MM.1S (cell line): Measurements from ENCODE around the gene ATE1.
"Not testable (repeated sequence)": the region's sequence is repeated elsewhere in the genome, so short reads cannot be mapped to it uniquely, and the experiment has no call there.

ENCODE experiments used
- DNase-seq: peaks from one replicate; pipeline ENCODE4 v3.0.0-alpha.2; 2015
- H2AFZ ChIP-seq: fragments of 300-600 bp; sonication (generic); 2 replicates; pipeline ENCODE4 v1.6.0; 2016; ENCODE audit warnings: antibody characterized with exemption, low read length
- H3F3A ChIP-seq: fragments of 300-600 bp; sonication (generic); 2 replicates; pipeline ENCODE4 v1.6.1; 2016; ENCODE audit warnings: mild to moderate bottlenecking, antibody characterized with exemption, low read length, moderate library complexity, mixed read lengths; ENCODE audit not compliant: insufficient read depth
- H3K27ac ChIP-seq: fragments of 300-600 bp; sonication (generic); 2 replicates; pipeline ENCODE4 v1.5.1; 2016; ENCODE audit warnings: mild to moderate bottlenecking, low read length
- H3K27me3 ChIP-seq: fragments of 300-600 bp; sonication (generic); replicated peaks from 2 replicates; pipeline ENCODE4 v1.6.0; 2016; ENCODE audit warnings: low read length; ENCODE audit not compliant: insufficient read depth
- H3K36me3 ChIP-seq: fragments of 300-600 bp; sonication (generic); replicated peaks from 2 replicates; pipeline ENCODE4 v1.6.1; 2016; ENCODE audit warnings: mild to moderate bottlenecking, low read length, mixed read lengths; ENCODE audit not compliant: insufficient read depth
- H3K4me1 ChIP-seq: fragments of 300-600 bp; sonication (generic); 2 replicates; pipeline ENCODE4 v1.6.1; 2016; ENCODE audit warnings: low read length, mixed read lengths
- H3K4me2 ChIP-seq: fragments of 300-600 bp; sonication (generic); 2 replicates; pipeline ENCODE4 v1.6.0; 2016; ENCODE audit warnings: low read depth, low read length
- H3K4me3 ChIP-seq: fragments of 300-600 bp; sonication (generic); 2 replicates; pipeline ENCODE4 v1.5.1; 2016; ENCODE audit warnings: low read length, mixed read lengths
- H3K79me2 ChIP-seq: fragments of 300-600 bp; sonication (generic); 2 replicates; pipeline ENCODE4 v1.6.1; 2016; ENCODE audit warnings: mixed run types, low read length, mixed read lengths
- H3K9ac ChIP-seq: fragments of 300-600 bp; sonication (generic); 2 replicates; pipeline ENCODE4 v1.6.1; 2016; ENCODE audit warnings: low read length, mixed read lengths
- H3K9me2 ChIP-seq: fragments of 300-600 bp; sonication (generic); replicated peaks from 2 replicates; pipeline ENCODE4 v1.6.1; 2016; ENCODE audit warnings: mild to moderate bottlenecking, low read length, mixed read lengths; ENCODE audit not compliant: insufficient read depth
- H3K9me3 ChIP-seq: fragments of 300-600 bp; sonication (generic); replicated peaks from 2 replicates; pipeline ENCODE4 v1.6.1; 2016; ENCODE audit warnings: mild to moderate bottlenecking, low read length, mixed read lengths; ENCODE audit not compliant: insufficient read depth
- H4K20me1 ChIP-seq: fragments of 300-600 bp; sonication (generic); 2 replicates; pipeline ENCODE4 v1.6.1; 2016; ENCODE audit warnings: mild to moderate bottlenecking, low read length, moderate library complexity, mixed read lengths; ENCODE audit not compliant: insufficient read depth
- EZH2 ChIP-seq: fragments of 300-600 bp; sonication (generic); optimal IDR thresholded peaks from 2 replicates; pipeline ENCODE3; 2017; ENCODE audit warnings: low read depth, mild to moderate bottlenecking, antibody characterized with exemption, low read length, mixed read lengths
- EZH2phosphoT487 ChIP-seq: fragments of 300-600 bp; sonication (generic); IDR thresholded peaks from 2 replicates; pipeline ENCODE4 v1.6.1; 2018; ENCODE audit warnings: antibody characterized with exemption, low read length
- TF ChIP-seq, protein P1 (sequence below): fragments of 300-600 bp; sonication (generic); IDR thresholded peaks from 2 replicates; pipeline ENCODE4 v1.5.1; 2016; ENCODE audit warnings: antibody characterized with exemption, low read length, mixed read lengths

The ATE1 gene

GRCh38 chr10:121974535-121975294 lies 46.9 kb upstream of the ATE1 start, which contains the start of gene NSMCE4A:
Gene NSMCE4A (minus strand): TSS chr10:121975217. CDS start chr10:121975165, 52 bp downstream.
- peak within 1 kb of the TSS; percentile 99 for H3K4me3 ChIP-seq
- H4K20me1 ChIP-seq: no peaks in the 10 kb centered on the region; the same call in 1 of the 2 replicates
- DNase-seq: peak; percentile 87
- H3K4me1 ChIP-seq: 0 out of 2 replicates have a peak, but pooled peaks cover 6% of the 10 kb centered on the region
- H3K27ac ChIP-seq: peak within 1 kb of the TSS; percentile 96
- TF ChIP-seq, protein P1, sequence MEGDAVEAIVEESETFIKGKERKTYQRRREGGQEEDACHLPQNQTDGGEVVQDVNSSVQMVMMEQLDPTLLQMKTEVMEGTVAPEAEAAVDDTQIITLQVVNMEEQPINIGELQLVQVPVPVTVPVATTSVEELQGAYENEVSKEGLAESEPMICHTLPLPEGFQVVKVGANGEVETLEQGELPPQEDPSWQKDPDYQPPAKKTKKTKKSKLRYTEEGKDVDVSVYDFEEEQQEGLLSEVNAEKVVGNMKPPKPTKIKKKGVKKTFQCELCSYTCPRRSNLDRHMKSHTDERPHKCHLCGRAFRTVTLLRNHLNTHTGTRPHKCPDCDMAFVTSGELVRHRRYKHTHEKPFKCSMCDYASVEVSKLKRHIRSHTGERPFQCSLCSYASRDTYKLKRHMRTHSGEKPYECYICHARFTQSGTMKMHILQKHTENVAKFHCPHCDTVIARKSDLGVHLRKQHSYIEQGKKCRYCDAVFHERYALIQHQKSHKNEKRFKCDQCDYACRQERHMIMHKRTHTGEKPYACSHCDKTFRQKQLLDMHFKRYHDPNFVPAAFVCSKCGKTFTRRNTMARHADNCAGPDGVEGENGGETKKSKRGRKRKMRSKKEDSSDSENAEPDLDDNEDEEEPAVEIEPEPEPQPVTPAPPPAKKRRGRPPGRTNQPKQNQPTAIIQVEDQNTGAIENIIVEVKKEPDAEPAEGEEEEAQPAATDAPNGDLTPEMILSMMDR: no peak; the same call in 1 of the 2 replicates
- TF ChIP-seq EZH2phosphoT487 (no peak), EZH2 (no peak)
- no peaks in the 10 kb centered on the region for H3K9me2 ChIP-seq
- peak within 1 kb of the TSS; percentile 100 for H3K9ac ChIP-seq
- H3F3A ChIP-seq: peaks cover 2% of the 10 kb centered on the region; the same call in 1 of the 2 replicates
- no peaks in the 10 kb centered on the region for H3K27me3 ChIP-seq
- H3K36me3 ChIP-seq: peaks cover 4% of the 10 kb centered on the region; the same call in 1 of the 2 replicates
- peaks cover 29% of the 10 kb centered on the region for H3K79me2 ChIP-seq
- H3K4me2 ChIP-seq: peak within 1 kb of the TSS; percentile 93
- peak within 1 kb of the TSS; percentile 86 for H2AFZ ChIP-seq
- no peaks in the 10 kb centered on the region; the same call in 1 of the 2 replicates for H3K9me3 ChIP-seq

DNA sequence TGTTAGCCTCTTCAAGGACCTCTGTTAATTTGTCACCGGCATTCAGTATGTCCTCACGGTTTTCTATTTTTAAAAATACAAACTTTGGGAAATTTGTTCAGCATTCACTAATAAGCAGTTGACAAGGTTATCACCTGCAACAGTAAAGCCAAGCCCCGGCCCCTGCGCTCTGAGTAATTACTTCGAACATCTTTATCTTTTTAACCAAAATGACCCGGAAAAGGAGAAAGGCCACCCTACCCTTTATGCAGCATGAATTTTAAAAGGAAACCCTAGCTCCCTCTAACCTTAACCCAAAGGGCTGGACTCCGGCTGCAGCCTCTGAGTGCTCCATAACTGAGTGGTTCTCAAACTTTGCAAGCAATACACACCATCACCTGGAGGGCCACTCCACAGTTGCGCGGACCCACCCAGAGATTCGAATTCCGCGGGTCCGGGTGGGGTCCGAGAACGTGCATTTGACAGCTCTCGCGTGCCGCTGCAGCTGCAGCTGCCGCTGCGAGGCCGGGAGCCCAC lies 46.2 kb upstream of the ATE1 start:
- 0 out of 2 replicates have a peak, but pooled peaks cover 6% of the 10 kb centered on the region for H3K4me1 ChIP-seq
- peaks cover 2% of the 10 kb centered on the region; the same call in 1 of the 2 replicates for H3F3A ChIP-seq
- H3K4me2 ChIP-seq: peak overlapping the region; percentile 93
- TF ChIP-seq EZH2: no peak
- TF ChIP-seq EZH2phosphoT487: no peak
- TF ChIP-seq, protein P1: no peak
- no peaks in the 10 kb centered on the region for H3K9me2 ChIP-seq
- no peaks in the 10 kb centered on the region for H3K27me3 ChIP-seq
- peaks cover 4% of the 10 kb centered on the region; the same call in 1 of the 2 replicates for H3K36me3 ChIP-seq
- H3K4me3 ChIP-seq: peak overlapping the region; percentile 99
- H2AFZ ChIP-seq: peak overlapping the region; percentile 75
- peaks cover 29% of the 10 kb centered on the region for H3K79me2 ChIP-seq
- peak overlapping the region; percentile 96; the same call in 1 of the 2 replicates for H3K27ac ChIP-seq
- peak overlapping the region; percentile 100 for H3K9ac ChIP-seq
- DNase-seq: no peak
- H3K9me3 ChIP-seq: no peaks in the 10 kb centered on the region; the same call in 1 of the 2 replicates
- no peaks in the 10 kb centered on the region; the same call in 1 of the 2 replicates for H4K20me1 ChIP-seq

DNA sequence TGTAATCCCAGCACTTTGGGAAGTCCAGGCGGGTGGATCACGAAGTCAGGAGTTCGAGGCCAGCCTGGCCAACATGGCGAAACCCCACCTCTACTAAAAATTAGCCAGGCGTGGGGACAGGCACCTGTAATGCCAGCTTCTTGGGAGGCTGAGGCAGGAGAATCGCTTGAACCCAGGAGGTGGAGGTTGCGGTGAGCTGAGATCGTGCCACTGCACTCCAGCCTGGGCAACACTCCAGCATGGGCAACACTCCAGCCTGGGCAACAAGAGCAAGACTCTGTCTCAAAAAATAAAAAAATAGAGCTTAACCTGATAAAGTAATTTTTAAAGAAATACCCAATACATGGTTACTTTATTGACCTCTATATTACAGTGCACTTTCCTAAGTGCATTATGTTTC lies 41.3 kb upstream of the ATE1 start:
- H3K27me3 ChIP-seq, H2AFZ ChIP-seq, H3K4me1 ChIP-seq, DNase-seq, H3K4me3 ChIP-seq, H3K27ac ChIP-seq, H3K9me3 ChIP-seq, H3K9ac ChIP-seq, H4K20me1 ChIP-seq, H3K36me3 ChIP-seq, H3K9me2 ChIP-seq, H3F3A ChIP-seq, H3K4me2 ChIP-seq: not testable (repeated sequence)
- H3K79me2 ChIP-seq: peaks cover 25% of the 10 kb centered on the region
